Osteocyte (in vitro differentiated cells): Measurements from ENCODE around the gene PPFIA4. TPM values are rescaled to one million over a fixed set of nuclear protein-coding genes. Genes with fewer than 3 reads are reported as not detected.

Source experiments
- DNase-seq: peaks from one replicate; pipeline ENCODE4 v3.0.0; 2021; ENCODE audit warnings: mixed read lengths; ENCODE audit not compliant: unreplicated experiment; ENCODE audit errors: extremely low spot score
- H3K27ac Mint-ChIP-seq: one replicate; pipeline ENCODE4 v1.8.0; 2021; ENCODE audit warnings: mild to moderate bottlenecking, mixed read lengths; ENCODE audit not compliant: unreplicated experiment
- H3K27me3 Mint-ChIP-seq: one replicate; pipeline ENCODE4 v1.8.0; 2021; ENCODE audit warnings: mixed read lengths; ENCODE audit not compliant: unreplicated experiment
- H3K36me3 Mint-ChIP-seq: one replicate; pipeline ENCODE4 v1.8.0; 2021; ENCODE audit warnings: mixed read lengths; ENCODE audit not compliant: unreplicated experiment
- H3K4me1 Mint-ChIP-seq: one replicate; pipeline ENCODE4 v1.8.0; 2021; ENCODE audit warnings: mixed read lengths; ENCODE audit not compliant: unreplicated experiment
- H3K4me3 Mint-ChIP-seq: one replicate; pipeline ENCODE4 v1.8.0; 2021; ENCODE audit warnings: mild to moderate bottlenecking, moderate library complexity, mixed read lengths; ENCODE audit not compliant: unreplicated experiment
- H3K9me3 Mint-ChIP-seq: one replicate; pipeline ENCODE4 v1.8.0; 2021; ENCODE audit warnings: mixed read lengths; ENCODE audit not compliant: unreplicated experiment
- total RNA-seq: library from RNA; stranded (reverse); gene quantifications from 2 replicates; pipeline ENCODE4 v1.2.1, GENCODE V29; 2021
- TF ChIP-seq, protein P1 (sequence below): fragments of 200-600 bp; sonication (generic); IDR thresholded peaks from 2 replicates; pipeline ENCODE4 v1.5.0; 2021; ENCODE audit warnings: antibody characterized with exemption, mild to moderate bottlenecking, moderate library complexity

The PPFIA4 gene
- total RNA-seq, 1 donor from 2014 or later: 1.4 TPM

DNA sequence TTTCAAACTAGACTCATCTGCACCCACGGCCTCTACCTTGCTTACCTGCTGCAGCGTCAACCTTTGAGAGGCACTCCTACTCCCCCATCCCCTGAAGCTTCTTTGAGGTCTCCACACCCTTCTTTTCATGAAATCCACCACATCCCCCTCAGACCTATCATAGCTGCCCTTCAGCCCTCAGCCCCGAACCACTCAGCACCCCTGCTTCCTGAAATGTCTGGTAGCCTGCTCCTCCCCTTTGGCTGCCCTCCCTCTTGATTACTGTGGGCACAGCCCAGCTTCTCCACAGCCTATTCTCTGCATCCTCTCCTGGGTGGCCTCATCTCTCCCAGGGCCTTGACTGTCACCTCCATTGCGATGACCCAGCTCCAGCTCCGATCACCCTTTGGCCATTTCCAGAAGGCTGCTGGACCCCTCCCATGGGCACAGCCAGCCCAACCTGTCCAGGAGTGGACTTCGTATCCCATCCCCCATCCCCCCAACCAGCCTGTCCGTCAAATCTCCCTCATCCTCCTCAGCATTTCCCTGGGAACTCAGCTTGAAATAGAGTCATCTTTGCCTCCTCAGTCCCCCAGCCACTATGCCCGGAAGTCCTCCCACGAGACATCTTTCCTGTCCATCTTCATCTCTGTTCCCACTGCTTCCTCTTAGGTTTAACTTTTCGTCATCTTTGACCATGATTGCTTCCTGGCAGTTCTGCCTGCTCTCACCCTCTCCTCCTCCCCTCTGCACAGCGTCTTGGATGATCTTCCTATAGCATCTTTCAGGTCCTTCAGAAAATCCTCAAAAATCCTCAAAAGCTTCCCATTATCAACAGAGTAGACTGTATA, 95.1 kb downstream of the PPFIA4 start:
- Mint-ChIP-seq H3K36me3 (no peaks in the 10 kb centered on the region), H3K27me3 (peaks cover 91% of the 10 kb centered on the region), H3K27ac (no peak overlapping the region), H3K9me3 (no peaks in the 10 kb centered on the region), H3K4me1 (no peaks in the 10 kb centered on the region), H3K4me3 (no peak overlapping the region)
- TF ChIP-seq, protein P1, sequence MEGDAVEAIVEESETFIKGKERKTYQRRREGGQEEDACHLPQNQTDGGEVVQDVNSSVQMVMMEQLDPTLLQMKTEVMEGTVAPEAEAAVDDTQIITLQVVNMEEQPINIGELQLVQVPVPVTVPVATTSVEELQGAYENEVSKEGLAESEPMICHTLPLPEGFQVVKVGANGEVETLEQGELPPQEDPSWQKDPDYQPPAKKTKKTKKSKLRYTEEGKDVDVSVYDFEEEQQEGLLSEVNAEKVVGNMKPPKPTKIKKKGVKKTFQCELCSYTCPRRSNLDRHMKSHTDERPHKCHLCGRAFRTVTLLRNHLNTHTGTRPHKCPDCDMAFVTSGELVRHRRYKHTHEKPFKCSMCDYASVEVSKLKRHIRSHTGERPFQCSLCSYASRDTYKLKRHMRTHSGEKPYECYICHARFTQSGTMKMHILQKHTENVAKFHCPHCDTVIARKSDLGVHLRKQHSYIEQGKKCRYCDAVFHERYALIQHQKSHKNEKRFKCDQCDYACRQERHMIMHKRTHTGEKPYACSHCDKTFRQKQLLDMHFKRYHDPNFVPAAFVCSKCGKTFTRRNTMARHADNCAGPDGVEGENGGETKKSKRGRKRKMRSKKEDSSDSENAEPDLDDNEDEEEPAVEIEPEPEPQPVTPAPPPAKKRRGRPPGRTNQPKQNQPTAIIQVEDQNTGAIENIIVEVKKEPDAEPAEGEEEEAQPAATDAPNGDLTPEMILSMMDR: no peak
- DNase-seq: peak; percentile 69

DNA sequence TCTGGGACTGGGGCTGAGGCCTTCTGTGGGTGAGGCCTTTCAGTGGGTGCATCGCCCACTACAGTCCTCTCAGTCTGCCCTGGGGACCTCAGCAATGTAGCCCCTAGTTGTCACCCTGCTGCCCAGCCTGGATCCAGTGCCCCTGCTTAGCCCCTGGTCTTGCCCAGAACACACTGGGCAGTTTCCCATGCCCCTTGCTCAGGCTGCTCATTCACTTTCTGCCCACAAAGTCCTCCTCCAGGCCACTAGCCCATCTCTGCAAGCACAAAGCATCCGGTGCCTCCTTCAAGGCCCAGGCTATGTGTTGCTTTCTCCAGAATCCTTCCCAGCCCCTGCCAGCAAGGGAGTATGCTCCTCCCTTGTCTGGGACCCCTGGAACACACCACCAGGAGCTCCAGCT, 95.9 kb downstream of the PPFIA4 start:
- H3K27me3 Mint-ChIP-seq: peaks cover 85% of the 10 kb centered on the region
- H3K36me3 Mint-ChIP-seq: no peaks in the 10 kb centered on the region
- peak; percentile 65 for DNase-seq
- TF ChIP-seq, protein P1: no peak
- H3K9me3 Mint-ChIP-seq: no peaks in the 10 kb centered on the region
- no peak overlapping the region for H3K4me3 Mint-ChIP-seq
- no peak overlapping the region for H3K27ac Mint-ChIP-seq
- H3K4me1 Mint-ChIP-seq: peaks cover 5% of the 10 kb centered on the region

DNA sequence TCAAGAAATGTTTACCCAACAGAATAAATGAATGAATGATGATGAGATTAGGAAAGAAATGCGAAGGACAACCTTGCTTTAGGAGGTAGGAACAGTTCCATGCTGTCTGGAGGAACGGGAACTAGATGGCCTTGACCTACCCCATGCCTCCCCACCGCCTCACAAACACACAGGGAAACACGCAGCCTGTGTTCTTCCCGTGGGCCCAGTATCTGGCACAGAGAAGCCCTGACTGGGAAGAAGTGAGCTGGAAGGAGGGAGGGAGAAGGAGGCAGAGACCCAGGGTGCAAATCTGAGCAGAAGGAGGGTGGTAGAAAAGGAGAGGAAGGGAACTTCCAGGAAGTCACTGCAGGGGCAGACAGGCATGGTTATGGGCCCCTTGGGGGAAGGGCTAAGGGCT, 97.7 kb downstream of the PPFIA4 start:
- TF ChIP-seq, protein P1: no peak
- peaks cover 15% of the 10 kb centered on the region for H3K4me1 Mint-ChIP-seq
- DNase-seq: peak; percentile 59
- H3K4me3 Mint-ChIP-seq: no peak overlapping the region
- no peaks in the 10 kb centered on the region for H3K36me3 Mint-ChIP-seq
- no peak overlapping the region for H3K27ac Mint-ChIP-seq
- peaks cover 73% of the 10 kb centered on the region for H3K27me3 Mint-ChIP-seq
- no peaks in the 10 kb centered on the region for H3K9me3 Mint-ChIP-seq

DNA sequence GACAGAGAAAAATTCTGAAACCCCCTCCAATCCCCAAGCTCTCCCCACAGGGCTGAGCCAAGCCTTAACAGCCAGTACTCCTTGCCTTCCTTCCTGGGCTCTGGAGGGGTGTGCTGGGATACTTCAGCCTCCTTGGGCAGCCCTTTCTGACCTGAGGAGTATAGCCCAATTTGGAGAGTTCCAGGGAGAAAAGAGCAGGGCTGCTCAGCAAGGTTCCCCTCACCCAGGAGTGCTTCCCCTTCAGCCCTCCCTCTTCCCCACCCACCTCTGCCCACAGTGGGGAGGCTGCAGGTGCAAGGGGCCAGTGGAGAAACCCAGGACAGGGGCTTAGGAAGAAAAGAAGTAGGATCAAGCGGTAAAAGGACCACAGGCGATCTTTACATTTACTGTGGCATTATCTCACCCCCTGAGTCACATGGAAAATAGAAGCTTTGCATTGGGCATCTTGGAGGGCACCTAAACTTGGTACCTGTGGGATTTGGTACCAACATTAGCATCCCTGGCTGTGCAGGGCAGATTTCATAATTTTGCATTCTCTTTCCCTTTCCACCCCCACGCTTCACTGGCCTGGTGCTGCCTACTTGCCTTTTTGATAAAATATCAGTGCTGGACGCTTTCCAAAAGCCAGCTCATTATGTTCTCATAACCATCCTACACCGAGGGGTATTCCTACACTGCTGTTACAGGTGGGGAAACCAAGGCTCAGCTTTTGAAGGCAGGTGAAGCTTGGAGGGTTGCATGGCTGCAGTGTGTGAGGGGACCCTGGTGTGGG, 98.4 kb downstream of the PPFIA4 start:
- H3K27ac Mint-ChIP-seq: no peak overlapping the region
- peaks cover 18% of the 10 kb centered on the region for H3K4me1 Mint-ChIP-seq
- H3K36me3 Mint-ChIP-seq: no peaks in the 10 kb centered on the region
- no peaks in the 10 kb centered on the region for H3K9me3 Mint-ChIP-seq
- peak; percentile 67 for DNase-seq
- peaks cover 72% of the 10 kb centered on the region for H3K27me3 Mint-ChIP-seq
- no peak overlapping the region for H3K4me3 Mint-ChIP-seq
- TF ChIP-seq, protein P1: no peak
